H9 (cell line): ENCODE measurements around the gene DOCK10. TPM values are rescaled to one million over a fixed set of nuclear protein-coding genes. Genes with fewer than 3 reads are reported as not detected.

Experiments
- DNase-seq: peaks from one replicate; pipeline ENCODE4 v3.0.0-alpha.2; 2017
- H2AFZ ChIP-seq: one replicate; pipeline ENCODE4 v1.6.1; 2013; ENCODE audit warnings: mild to moderate bottlenecking, low read length, control low read depth, moderate library complexity
- H2AK5ac ChIP-seq: 2 replicates; pipeline ENCODE4 v1.6.1; 2013; ENCODE audit warnings: low read length, control low read depth, mixed read lengths; ENCODE audit not compliant: insufficient read length
- H2BK120ac ChIP-seq: one replicate; pipeline ENCODE4 v1.6.1; 2013; ENCODE audit warnings: low read depth, mild to moderate bottlenecking, low read length, control low read depth, inconsistent platforms; ENCODE audit not compliant: poor library complexity, severe bottlenecking
- H2BK12ac ChIP-seq: 2 replicates; pipeline ENCODE4 v1.6.1; 2013; ENCODE audit warnings: low read length, control low read depth, mixed read lengths, low read depth; ENCODE audit not compliant: insufficient read length
- H2BK15ac ChIP-seq: 2 replicates; pipeline ENCODE4 v1.6.1; 2013; ENCODE audit warnings: low read depth, low read length, control low read depth
- H2BK20ac ChIP-seq: one replicate; pipeline ENCODE4 v1.6.1; 2013; ENCODE audit warnings: low read depth, mild to moderate bottlenecking, low read length, control low read depth, inconsistent platforms; ENCODE audit not compliant: poor library complexity, severe bottlenecking
- H2BK5ac ChIP-seq: 2 replicates; pipeline ENCODE4 v1.6.1; 2013; ENCODE audit warnings: low read length, control low read depth, mixed read lengths; ENCODE audit not compliant: insufficient read length
- H3K14ac ChIP-seq: 2 replicates; pipeline ENCODE4 v1.6.1; 2013; ENCODE audit warnings: low read length, control low read depth; ENCODE audit not compliant: insufficient read depth
- H3K18ac ChIP-seq: 2 replicates; pipeline ENCODE4 v1.6.1; 2013; ENCODE audit warnings: low read depth, mild to moderate bottlenecking, mixed read lengths, low read length, control low read depth; ENCODE audit not compliant: insufficient read length
- H3K23ac ChIP-seq: 2 replicates; pipeline ENCODE4 v1.6.1; 2013; ENCODE audit warnings: low read length, control low read depth, mixed read lengths, low read depth; ENCODE audit not compliant: insufficient read length
- H3K23me2 ChIP-seq: 2 replicates; pipeline ENCODE4 v1.6.1; 2013; ENCODE audit warnings: low read depth, mild to moderate bottlenecking, mixed read lengths, low read length, control low read depth; ENCODE audit not compliant: insufficient read length, poor library complexity, severe bottlenecking
- H3K27ac ChIP-seq: 2 replicates; pipeline ENCODE4 v1.5.1; 2013; ENCODE audit warnings: low read length, control low read depth, mixed read lengths, low read depth; ENCODE audit not compliant: insufficient read length
- H3K27me3 ChIP-seq: 2 replicates; pipeline ENCODE4 v1.6.1; 2013; ENCODE audit warnings: low read length, control low read depth, inconsistent platforms; ENCODE audit not compliant: insufficient read depth
- H3K4ac ChIP-seq: 2 replicates; pipeline ENCODE4 v1.6.1; 2013; ENCODE audit warnings: low read depth, mild to moderate bottlenecking, control low read depth, inconsistent platforms, low read length, moderate library complexity
- H3K4me1 ChIP-seq: 2 replicates; pipeline ENCODE4 v1.6.1; 2013; ENCODE audit warnings: low read length, control low read depth, inconsistent platforms; ENCODE audit not compliant: insufficient read depth
- H3K4me2 ChIP-seq: 2 replicates; pipeline ENCODE4 v1.6.1; 2013; ENCODE audit warnings: low read length, control low read depth, mixed read lengths; ENCODE audit not compliant: insufficient read length, insufficient read depth
- H3K56ac ChIP-seq: 2 replicates; pipeline ENCODE4 v1.6.1; 2013; ENCODE audit warnings: low read depth, mild to moderate bottlenecking, mixed read lengths, low read length, control low read depth; ENCODE audit not compliant: insufficient read length
- H3K79me1 ChIP-seq: 2 replicates; pipeline ENCODE4 v1.6.1; 2013; ENCODE audit warnings: low read depth, mild to moderate bottlenecking, moderate library complexity, low read length, control low read depth, inconsistent platforms; ENCODE audit not compliant: insufficient read depth, poor library complexity, severe bottlenecking
- H3K79me2 ChIP-seq: 2 replicates; pipeline ENCODE4 v1.6.1; 2013; ENCODE audit warnings: low read length, control low read depth, inconsistent platforms; ENCODE audit not compliant: insufficient read depth
- H3K9ac ChIP-seq: 2 replicates; pipeline ENCODE4 v1.6.1; 2013; ENCODE audit warnings: low read length, control low read depth, mixed read lengths; ENCODE audit not compliant: insufficient read length; ENCODE audit errors: extremely low read depth
- H3K9me3 ChIP-seq: one replicate; pipeline ENCODE4 v1.6.1; 2013; ENCODE audit warnings: low read depth, low read length, inconsistent platforms; ENCODE audit not compliant: control insufficient read depth
- H3T11ph ChIP-seq: one replicate; pipeline ENCODE4 v1.6.1; 2013; ENCODE audit warnings: mild to moderate bottlenecking, low read length, control low read depth, inconsistent platforms
- H4K20me1 ChIP-seq: one replicate; pipeline ENCODE4 v1.6.1; 2013; ENCODE audit not compliant: control insufficient read depth, insufficient read length, insufficient read depth
- H4K5ac ChIP-seq: 2 replicates; pipeline ENCODE4 v1.6.1; 2013; ENCODE audit warnings: low read depth, mild to moderate bottlenecking, mixed read lengths, low read length, control low read depth; ENCODE audit not compliant: insufficient read length
- H4K8ac ChIP-seq: replicated peaks from 2 replicates; pipeline ENCODE4 v1.6.1; 2013; ENCODE audit warnings: low read length, control low read depth, mixed read lengths, low read depth; ENCODE audit not compliant: insufficient read length
- H4K91ac ChIP-seq: 2 replicates; pipeline ENCODE4 v1.6.1; 2013; ENCODE audit warnings: low read depth, mild to moderate bottlenecking, moderate library complexity, mixed read lengths, low read length, control low read depth; ENCODE audit not compliant: insufficient read length
- H3K27ac Mint-ChIP-seq, 3 experiments: 2 replicates in 2 of 3; 3 replicates in 1 of 3; pipeline ENCODE4 v1.8.0; 2020 to 2021; ENCODE audit warnings: mixed read lengths in 3 of 3, mild to moderate bottlenecking in 1 of 3, moderate library complexity in 1 of 3
- H3K27me3 Mint-ChIP-seq: 2 replicates; pipeline ENCODE4 v1.8.0; 2021; ENCODE audit warnings: low read depth, mild to moderate bottlenecking, moderate library complexity, mixed read lengths
- H3K36me3 Mint-ChIP-seq, 3 experiments: 2 replicates in 2 of 3; 3 replicates in 1 of 3; pipeline ENCODE4 v1.8.0; 2020 to 2021; ENCODE audit warnings: low read depth in 3 of 3, mixed read lengths in 3 of 3; ENCODE audit not compliant: insufficient read depth in 1 of 3
- H3K4me1 Mint-ChIP-seq, 2 experiments: 2 replicates each; pipeline ENCODE4 v1.8.0; 2020; ENCODE audit warnings: mixed read lengths in 2 of 2
- H3K4me3 Mint-ChIP-seq, 2 experiments: 2 replicates in 1 of 2; 3 replicates in 1 of 2; pipeline ENCODE4 v1.8.0; 2020 to 2021; ENCODE audit warnings: mild to moderate bottlenecking in 2 of 2, mixed read lengths in 2 of 2, moderate library complexity in 1 of 2
- H3K9me3 Mint-ChIP-seq, 2 experiments: 2 replicates in 1 of 2; 3 replicates in 1 of 2; pipeline ENCODE4 v1.8.0; 2020; ENCODE audit warnings: mild to moderate bottlenecking in 2 of 2, mixed read lengths in 2 of 2, moderate library complexity in 1 of 2
- CTCF ChIP-seq: fragments of 200-600 bp; sonication (generic); conservative IDR thresholded peaks from 3 replicates; pipeline ENCODE4 v1.8.0; 2021; ENCODE audit warnings: antibody characterized with exemption, mild to moderate bottlenecking
- WGBS: extraction: QIAGEN DNeasy Blood & Tissue Kit; methylation state at CpG from one replicate; pipeline ENCODE4 v1.1.7; 2013; ENCODE audit warnings: missing lambda C conversion rate, low lambda C conversion rate, mixed read lengths; ENCODE audit not compliant: insufficient read length; ENCODE audit errors: extremely low coverage; 5-methylcytosine and 5-hydroxymethylcytosine counted together
- total RNA-seq: library from RNA; stranded (reverse); gene quantifications from 2 replicates; pipeline ENCODE4 v1.2.1, GENCODE V29; 2021

Gene DOCK10
- total RNA-seq, 1 experiment from 2014 or later = 0.79 TPM

GRCh38 chr2:224883700-224884099, 158.6 kb downstream of the DOCK10 start:
- Histone ChIP-seq H3T11ph (no peak overlapping the region), H3K56ac (no peak overlapping the region), H2BK120ac (no peak overlapping the region), H3K23ac (no peak overlapping the region), H3K4ac (no peak overlapping the region), H4K8ac (no peak overlapping the region), H3K14ac (no peak overlapping the region), H4K20me1 (no peaks in the 10 kb centered on the region), H2BK20ac (no peak overlapping the region), H2BK15ac (no peak overlapping the region), H3K4me1 (no peaks in the 10 kb centered on the region), H3K9me3 (no peaks in the 10 kb centered on the region), H2BK5ac (no peak overlapping the region), H2AK5ac (no peak overlapping the region), H3K4me2 (no peak overlapping the region), H3K23me2 (no peaks in the 10 kb centered on the region), H3K27ac (no peak overlapping the region), H2AFZ (no peak overlapping the region), H4K5ac (no peak overlapping the region), H4K91ac (no peak overlapping the region), H3K79me1 (no peaks in the 10 kb centered on the region), H3K18ac (no peak overlapping the region), H2BK12ac (no peak overlapping the region), H3K79me2 (no peaks in the 10 kb centered on the region), H3K27me3 (no peaks in the 10 kb centered on the region), H3K9ac (no peak overlapping the region)
- Mint-ChIP-seq H3K4me3 (no peak overlapping the region), H3K27ac (no peak overlapping the region), H3K36me3 (peaks cover 0 to 6% (median 0%) of the 10 kb centered on the region in 3 experiments; a peak in 1 of 7 replicates), H3K27me3 (no peaks in the 10 kb centered on the region), H3K9me3 (peaks cover 0 to 4% of the 10 kb centered on the region in 2 experiments; a peak in 2 of 5 replicates), H3K4me1 (peaks cover 0 to 2% of the 10 kb centered on the region in 2 experiments; a peak in 1 of 4 replicates)
- no peak for TF ChIP-seq CTCF
- WGBS = no CpG with 5 or more reads among the region's 1 CpG
- no peak for DNase-seq
